HEK293T (cell line): ENCODE results near the gene CCNL2.

ENCODE experiments used
- BHLHE40 ChIP-seq: fragments of 450-650 bp; IDR thresholded peaks from 2 replicates; pipeline ENCODE4 v1.6.1; 2016; ENCODE audit warnings: mild to moderate bottlenecking, moderate library complexity, borderline replicate concordance
- CTBP1 ChIP-seq: fragments of 450-650 bp; IDR thresholded peaks from 2 replicates; pipeline ENCODE4 v1.6.1; 2016; ENCODE audit warnings: borderline replicate concordance
- ELF4 ChIP-seq: fragments of 450-650 bp; IDR thresholded peaks from 2 replicates; pipeline ENCODE4 v1.6.1; 2017; ENCODE audit warnings: antibody characterized with exemption
- FOXA1 ChIP-seq: fragments of 450-650 bp; IDR thresholded peaks from 2 replicates; pipeline ENCODE4 v1.6.1; 2016; ENCODE audit warnings: mild to moderate bottlenecking
- FOXK2 ChIP-seq: fragments of 450-650 bp; IDR thresholded peaks from 2 replicates; pipeline ENCODE4 v1.6.1; 2016; ENCODE audit warnings: mild to moderate bottlenecking
- FOXM1 ChIP-seq: fragments of 450-650 bp; IDR thresholded peaks from 2 replicates; pipeline ENCODE4 v1.6.1; 2017; ENCODE audit warnings: mild to moderate bottlenecking, borderline replicate concordance
- L3MBTL2 ChIP-seq: fragments of 450-650 bp; conservative IDR thresholded peaks from 2 replicates; pipeline ENCODE4 v1.6.1; 2016; ENCODE audit warnings: mild to moderate bottlenecking
- LEF1 ChIP-seq: fragments of 450-650 bp; IDR thresholded peaks from 2 replicates; pipeline ENCODE4 v1.6.1; 2017; ENCODE audit warnings: mild to moderate bottlenecking, borderline replicate concordance
- NFRKB ChIP-seq: fragments of 450-650 bp; IDR thresholded peaks from 2 replicates; pipeline ENCODE4 v1.6.1; 2016; ENCODE audit warnings: mild to moderate bottlenecking, moderate library complexity
- SP1 ChIP-seq: fragments of 450-650 bp; IDR thresholded peaks from 2 replicates; pipeline ENCODE4 v1.6.1; 2017
- SUZ12 ChIP-seq: fragments of 450-650 bp; IDR thresholded peaks from 2 replicates; pipeline ENCODE4 v1.6.1; 2016; ENCODE audit warnings: mild to moderate bottlenecking
- ZNF384 ChIP-seq: fragments of 450-650 bp; IDR thresholded peaks from 2 replicates; pipeline ENCODE4 v1.6.1; 2016

GRCh38 chr1:1437904-1438376 lies 38.8 kb upstream of the CCNL2 start:
- TF ChIP-seq CTBP1 (no peak), FOXM1 (no peak), LEF1 (no peak), SUZ12 (no peak), L3MBTL2 (no peak), BHLHE40 (no peak), FOXA1 (no peak), FOXK2 (no peak), ELF4 (no peak), SP1 (no peak), ZNF384 (no peak), NFRKB (no peak)
